HG03565 (cell line): ENCODE results near the gene CD59.
"Not testable (repeated sequence)": the region's sequence is repeated elsewhere in the genome, so short reads cannot be mapped to it uniquely, and the experiment has no call there.

Experiments
- ATAC-seq: cut with Tn5 transposase; IDR thresholded peaks from one replicate; pipeline ENCODE4 v1.9.1; 2021; ENCODE audit warnings: mild to moderate bottlenecking, moderate library complexity; ENCODE audit not compliant: unreplicated experiment

Gene CD59

GRCh38 chr11:33716243-33716642, 20.0 kb downstream of the CD59 start:
- ATAC-seq = no peak

DNA sequence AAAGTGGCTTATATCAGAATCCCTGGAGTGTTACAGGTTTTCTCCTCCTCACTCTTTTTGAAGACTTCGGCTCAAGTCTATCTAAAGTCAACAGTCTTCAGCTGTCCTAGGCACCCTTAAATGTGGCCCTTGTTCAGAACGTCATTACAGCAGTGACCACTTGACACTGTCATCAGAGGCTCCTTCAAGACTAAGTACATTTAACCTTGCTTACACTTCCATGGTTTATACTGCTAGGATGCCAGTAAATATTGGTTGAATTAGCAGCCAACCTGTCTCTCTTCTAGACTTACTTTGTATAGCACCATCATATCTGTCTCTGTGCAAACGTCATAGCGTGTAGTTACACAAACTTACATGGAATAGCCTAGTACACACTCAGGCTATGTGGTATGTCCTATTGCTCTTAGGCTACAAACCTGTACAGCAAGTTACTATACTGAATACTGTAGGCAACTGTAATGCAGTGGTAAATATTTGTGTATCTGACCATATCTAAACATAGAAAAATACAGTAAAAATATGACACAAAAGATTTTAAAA, 22.3 kb downstream of the CD59 start:
- no peak for ATAC-seq

- ATAC-seq = no peak
Observed at GRCh38 chr11:33713151-33713855, 22.9 kb downstream of the CD59 start.

- ATAC-seq = no peak
Observed at GRCh38 chr11:33712436-33712835, 23.8 kb downstream of the CD59 start.

GRCh38 chr11:33709466-33709865, 26.8 kb downstream of the CD59 start:
- no peak for ATAC-seq

DNA sequence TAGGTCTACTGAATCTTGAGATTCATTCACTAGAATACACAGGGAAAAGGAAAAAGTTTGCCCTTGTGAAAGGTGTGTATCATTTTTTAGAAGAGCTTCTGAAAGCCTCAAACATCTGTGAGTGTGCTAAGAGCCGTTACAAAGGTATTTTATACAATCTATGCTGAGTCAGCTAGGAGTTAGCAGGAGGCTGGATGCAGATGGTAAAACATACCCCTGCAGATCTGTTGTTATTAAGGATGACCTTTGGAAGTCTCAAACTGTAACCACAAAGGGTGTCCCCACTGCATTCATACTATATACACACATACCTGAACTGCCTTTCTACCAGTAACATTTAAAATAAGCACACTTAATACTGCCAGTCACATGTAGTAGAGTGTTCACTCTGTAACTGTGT, 27.2 kb downstream of the CD59 start:
- no peak for ATAC-seq

DNA sequence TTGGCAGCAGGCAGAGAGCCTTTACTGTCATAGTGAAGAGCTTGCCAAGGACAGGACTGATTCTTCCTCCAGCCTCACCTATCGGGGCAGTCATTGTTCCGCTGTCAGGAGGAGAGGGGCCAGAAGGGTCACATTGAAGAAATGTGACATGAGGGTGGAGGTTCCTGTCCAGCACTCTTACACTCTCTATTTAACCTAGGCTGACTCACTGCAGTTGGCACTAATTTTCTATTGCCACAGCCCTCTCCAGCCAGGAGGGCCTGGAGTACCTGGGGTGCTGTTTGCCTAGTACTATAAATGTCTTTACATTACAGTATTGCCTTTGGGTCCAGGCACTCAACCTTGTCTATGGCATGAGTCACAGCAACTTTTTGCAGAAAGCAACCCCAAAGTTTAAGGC, 28.4 kb downstream of the CD59 start:
- not testable (repeated sequence) for ATAC-seq

DNA sequence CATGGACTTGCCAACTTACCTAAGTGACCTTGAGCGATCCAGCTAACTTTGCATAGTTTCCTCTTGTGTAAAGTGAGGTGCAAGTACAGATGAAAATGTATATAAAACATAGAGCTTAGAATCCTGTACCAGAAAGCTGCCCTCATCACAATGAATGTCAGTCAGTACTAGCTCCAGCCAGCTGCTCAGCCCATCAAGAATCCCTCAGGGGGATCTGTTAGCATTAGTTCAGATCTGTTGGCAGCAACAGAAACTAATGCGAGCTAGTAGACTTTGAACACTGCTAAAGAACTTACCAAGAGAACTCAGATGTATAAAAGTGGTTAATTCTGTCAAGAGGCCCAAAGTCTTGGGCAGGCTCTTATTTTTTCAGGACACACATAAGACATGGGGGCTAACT, 29.3 kb downstream of the CD59 start:
- no peak for ATAC-seq

- no peak for ATAC-seq
Observed at GRCh38 chr11:33706546-33706945, 29.7 kb downstream of the CD59 start.

GRCh38 chr11:33704240-33705002, 31.8 kb downstream of the CD59 start:
- no peak for ATAC-seq

DNA sequence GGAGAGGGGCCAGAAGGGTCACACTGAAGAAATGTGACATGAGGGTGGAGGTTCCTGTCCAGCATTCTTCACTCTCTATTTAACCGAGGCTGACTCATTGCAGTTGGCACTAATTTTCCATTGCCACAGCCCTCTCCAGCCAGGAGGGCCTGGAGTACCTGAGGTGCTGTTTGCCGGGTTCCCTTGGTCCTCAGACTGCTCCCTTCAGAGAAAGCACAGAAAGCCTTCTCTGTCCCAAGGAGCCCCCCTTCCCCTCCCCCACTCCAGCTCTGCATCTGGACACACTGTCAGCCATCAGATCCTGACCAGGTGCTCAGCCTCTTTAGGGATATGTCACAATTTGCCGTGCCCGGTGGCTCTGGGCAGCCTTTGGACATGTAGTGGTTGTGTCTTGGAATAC, 32.4 kb downstream of the CD59 start:
- no peak for ATAC-seq

GRCh38 chr11:33703234-33703633, 33.0 kb downstream of the CD59 start:
- no peak for ATAC-seq

DNA sequence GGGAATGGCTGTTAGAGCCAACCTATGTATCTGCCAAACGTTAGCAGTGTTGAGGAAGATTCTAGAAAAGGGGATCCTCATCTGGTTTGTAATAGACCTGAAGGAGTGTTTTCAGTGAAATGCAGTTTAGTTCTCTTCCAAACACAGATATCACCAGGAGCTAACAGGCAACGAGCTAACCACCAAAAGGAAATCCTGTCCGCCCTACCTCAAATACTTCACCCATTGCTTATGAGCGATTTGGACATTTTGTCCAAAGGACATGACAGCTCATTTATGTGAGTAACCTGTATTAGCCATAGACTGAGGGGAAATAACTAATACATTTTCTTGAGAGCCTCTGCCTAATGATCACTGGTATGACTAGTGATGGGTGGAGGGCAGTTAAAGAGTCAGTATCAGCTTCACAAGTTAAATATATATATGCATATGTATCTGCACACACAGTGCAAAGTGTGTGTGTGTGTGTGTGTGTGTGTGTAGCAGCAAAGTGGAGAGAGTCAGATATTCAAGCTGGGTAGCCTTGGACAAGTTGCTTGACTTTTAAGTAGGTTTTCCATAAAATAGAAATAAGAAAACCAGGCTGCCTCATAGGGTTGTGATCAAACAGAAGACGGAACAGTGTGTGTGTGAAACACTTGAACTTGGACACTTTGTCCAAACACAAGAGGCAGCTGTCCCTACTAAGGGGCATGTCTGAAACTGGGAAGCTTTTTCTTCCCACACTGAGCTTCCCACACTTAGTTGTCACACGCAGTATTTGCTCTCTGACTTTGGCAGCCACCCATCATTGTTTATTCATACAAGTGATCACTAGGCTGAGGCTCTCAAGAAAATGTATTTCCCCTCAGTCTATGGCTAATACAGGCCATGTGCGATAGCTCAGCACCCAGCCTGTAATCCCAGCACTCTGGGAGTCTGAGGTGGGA, 34.7 kb downstream of the CD59 start:
- ATAC-seq = no peak

DNA sequence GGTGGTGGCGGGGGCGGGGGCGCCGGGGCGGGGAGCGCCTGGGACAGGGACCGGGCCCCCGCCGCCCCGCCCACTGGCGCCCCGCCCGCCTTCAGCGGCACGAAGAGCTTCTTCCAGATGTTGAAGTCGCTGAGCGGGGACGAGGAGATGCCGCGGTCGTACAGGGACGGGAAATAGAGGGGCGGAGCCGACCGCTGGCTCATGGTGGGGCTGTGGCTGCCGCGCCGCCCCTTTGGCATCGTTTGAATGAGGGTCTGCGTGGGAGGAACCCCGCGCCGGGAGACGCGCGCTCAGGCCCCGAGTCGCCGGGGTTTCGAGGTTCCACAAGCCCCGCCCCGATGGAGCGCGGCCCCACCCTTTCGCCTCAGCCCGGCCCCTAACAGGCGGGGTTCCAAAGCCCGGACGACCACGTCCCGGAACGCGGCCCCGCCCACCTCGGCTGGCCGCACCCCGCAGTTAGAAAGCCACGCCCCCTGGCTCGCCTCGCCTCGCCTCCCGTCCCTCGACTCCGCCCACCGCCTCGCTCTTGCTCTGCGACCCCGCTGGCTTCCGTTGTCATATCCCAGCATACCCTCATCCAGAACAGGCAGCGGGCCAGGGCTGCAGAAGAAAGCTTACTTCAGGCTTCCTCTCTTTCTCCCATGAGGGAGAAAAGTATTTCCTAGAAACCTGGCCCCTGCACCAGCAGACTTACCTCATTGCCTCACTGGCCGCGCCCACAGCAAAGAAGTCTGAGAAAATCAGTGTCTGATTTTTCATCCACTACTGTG, 35.5 kb downstream of the CD59 start, which contains the start of gene C11orf91:
TSS of gene C11orf91 (minus strand) at position 325 of the 770 bp plus-strand sequence. CDS start at position 239, 86 bp downstream.
- peak; percentile 69 for ATAC-seq

DNA sequence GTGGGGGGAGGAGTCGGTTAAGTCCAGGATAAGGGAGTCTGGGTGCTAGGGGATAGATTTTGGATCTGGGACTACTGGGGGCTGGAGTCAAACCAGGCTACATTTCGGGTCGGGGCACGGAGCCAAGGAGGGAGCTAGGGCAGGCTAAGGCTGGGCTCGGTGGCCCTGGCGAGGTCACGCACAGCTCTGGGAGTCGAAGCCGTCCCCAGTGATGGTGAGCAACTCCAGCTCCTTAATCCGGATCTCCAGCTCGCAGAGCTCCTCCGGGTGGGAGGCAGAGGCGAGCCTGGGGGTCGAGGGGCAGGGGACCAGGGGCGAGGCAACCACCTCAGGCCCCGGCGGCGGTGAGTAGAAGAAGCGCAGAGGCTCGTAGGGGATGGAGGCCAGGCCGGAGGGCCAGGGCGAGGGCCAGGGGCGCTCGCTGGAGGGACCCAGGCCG, 36.1 kb downstream of the CD59 start:
- no peak for ATAC-seq

- ATAC-seq = no peak
Observed at GRCh38 chr11:33699515-33700062, 36.6 kb downstream of the CD59 start.

- no peak for ATAC-seq
Observed at GRCh38 chr11:33698921-33699320, 37.3 kb downstream of the CD59 start.

DNA sequence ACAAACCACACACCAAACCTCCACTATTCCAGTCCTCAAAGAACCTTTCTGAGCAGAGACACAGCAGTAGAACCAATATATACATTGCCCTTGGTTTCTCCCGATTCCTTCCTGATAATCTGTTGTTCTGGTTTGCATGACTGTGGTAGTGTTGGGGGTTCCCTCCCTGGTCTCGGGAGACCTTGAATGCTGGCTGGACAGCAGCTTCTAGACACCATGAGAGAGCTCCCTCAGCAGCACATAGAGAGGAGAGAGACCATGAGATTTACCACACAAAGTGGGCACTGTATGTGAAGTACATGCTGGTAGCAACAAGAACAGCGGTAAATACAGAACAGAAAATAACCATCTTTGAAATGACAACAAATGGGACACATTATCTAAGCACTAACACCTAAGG, 38.2 kb downstream of the CD59 start:
- no peak for ATAC-seq

GRCh38 chr11:33696931-33697638, 39.1 kb downstream of the CD59 start:
- no peak for ATAC-seq
